ENCODE measurements around the gene SBNO1.

The SBNO1 gene

GRCh38 chr12:123391546-123392343 is 27.1 kb upstream of the SBNO1 start:
- no peak overlapping the region for H3K4me3 ChIP-seq (ENCODE audit: low read length)
- DNase-seq (ENCODE audit: low read depth) = no peak
- TF ChIP-seq, protein P1, sequence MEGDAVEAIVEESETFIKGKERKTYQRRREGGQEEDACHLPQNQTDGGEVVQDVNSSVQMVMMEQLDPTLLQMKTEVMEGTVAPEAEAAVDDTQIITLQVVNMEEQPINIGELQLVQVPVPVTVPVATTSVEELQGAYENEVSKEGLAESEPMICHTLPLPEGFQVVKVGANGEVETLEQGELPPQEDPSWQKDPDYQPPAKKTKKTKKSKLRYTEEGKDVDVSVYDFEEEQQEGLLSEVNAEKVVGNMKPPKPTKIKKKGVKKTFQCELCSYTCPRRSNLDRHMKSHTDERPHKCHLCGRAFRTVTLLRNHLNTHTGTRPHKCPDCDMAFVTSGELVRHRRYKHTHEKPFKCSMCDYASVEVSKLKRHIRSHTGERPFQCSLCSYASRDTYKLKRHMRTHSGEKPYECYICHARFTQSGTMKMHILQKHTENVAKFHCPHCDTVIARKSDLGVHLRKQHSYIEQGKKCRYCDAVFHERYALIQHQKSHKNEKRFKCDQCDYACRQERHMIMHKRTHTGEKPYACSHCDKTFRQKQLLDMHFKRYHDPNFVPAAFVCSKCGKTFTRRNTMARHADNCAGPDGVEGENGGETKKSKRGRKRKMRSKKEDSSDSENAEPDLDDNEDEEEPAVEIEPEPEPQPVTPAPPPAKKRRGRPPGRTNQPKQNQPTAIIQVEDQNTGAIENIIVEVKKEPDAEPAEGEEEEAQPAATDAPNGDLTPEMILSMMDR (conservative IDR thresholded peaks at IDR 0.05; ENCODE audit: low read depth, low read length) = no peak

- TF ChIP-seq, protein P1 (conservative IDR thresholded peaks at IDR 0.05; ENCODE audit: low read depth, low read length) = no peak
- peak overlapping the region; percentile 63 for H3K4me3 ChIP-seq (ENCODE audit: low read length)
- DNase-seq (ENCODE audit: low read depth) = no peak
Measured at GRCh38 chr12:123390498-123391426, 26.1 kb upstream of the SBNO1 start.

GRCh38 chr12:123389560-123390351 is 25.1 kb upstream of the SBNO1 start:
- no peak for DNase-seq (ENCODE audit: low read depth)
- H3K4me3 ChIP-seq (ENCODE audit: low read length) = peak overlapping the region; percentile 63
- TF ChIP-seq, protein P1 (conservative IDR thresholded peaks at IDR 0.05; ENCODE audit: low read depth, low read length) = peak; percentile 8

DNA sequence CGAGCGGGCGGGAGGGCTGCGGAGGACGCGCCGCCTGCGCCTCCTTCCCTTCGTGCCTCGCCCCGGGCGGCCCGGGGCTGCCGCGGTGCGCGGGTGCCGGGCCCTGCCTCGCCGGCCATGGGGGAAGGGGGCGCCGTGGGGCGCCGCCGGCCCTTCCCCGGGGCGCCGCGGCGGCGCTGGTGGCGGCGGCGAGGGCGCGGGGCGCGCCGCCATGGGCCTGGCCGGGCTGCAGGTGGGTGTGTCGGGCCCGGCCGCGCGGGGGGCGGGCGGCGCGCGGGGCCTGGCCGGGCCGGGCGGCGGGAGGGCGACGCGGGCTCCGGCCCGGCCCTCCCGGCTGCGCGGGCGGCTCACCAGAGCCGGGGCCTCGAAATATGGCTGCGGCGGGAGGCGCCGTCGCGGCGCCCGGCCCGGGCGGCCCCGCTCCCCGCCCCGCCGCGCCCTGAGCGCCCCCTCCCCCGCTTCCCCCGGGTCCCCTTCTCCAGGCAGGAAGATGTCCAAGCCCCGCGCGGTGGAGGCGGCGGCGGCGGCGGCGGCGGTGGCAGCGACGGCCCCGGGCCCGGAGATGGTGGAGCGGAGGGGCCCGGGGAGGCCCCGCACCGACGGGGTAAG is 24.4 kb upstream of the SBNO1 start:
- DNase-seq (ENCODE audit: low read depth) = no peak
- TF ChIP-seq, protein P1 (conservative IDR thresholded peaks at IDR 0.05; ENCODE audit: low read depth, low read length) = no peak
- peak overlapping the region; percentile 63 for H3K4me3 ChIP-seq (ENCODE audit: low read length)

DNA sequence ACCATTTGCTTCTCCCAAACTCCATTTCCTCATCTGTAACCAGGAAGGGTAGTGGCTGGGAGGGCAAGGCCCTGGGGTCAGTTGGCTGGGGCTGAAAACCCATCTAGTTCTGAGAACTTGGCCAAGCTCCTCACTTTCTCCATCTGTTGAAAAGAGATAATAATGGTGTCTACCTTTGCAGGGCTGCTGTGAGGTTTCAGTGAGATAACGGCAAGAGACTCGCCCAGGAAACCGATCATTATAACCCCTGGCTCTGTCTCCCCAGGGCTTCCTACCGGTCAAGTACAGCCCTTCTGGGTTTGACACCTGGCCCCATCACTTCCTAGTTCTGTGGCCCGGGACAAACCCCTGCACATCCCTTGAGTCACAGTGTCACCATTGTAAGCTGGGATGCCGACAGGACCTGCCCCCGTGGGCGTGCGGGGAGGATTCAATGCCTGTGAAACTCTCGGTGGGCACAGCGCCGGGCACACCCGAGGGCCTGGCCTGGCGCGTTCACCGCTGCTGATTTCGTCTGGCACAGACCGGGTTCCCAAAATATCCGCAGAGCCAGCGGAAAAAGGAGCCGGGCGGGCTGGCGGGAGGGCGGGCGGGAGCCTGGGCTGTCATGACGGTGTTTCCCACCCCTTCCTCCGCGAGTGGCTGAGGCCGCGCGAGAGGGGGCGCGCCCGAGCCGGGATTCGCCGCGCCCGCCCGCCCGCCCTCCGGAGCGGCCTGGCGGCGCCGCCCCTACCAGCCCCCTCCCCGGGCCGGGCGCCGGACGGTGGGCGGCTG is 23.7 kb upstream of the SBNO1 start:
- no peak for DNase-seq (ENCODE audit: low read depth)
- H3K4me3 ChIP-seq (ENCODE audit: low read length) = peak overlapping the region; percentile 74
- TF ChIP-seq, protein P1 (conservative IDR thresholded peaks at IDR 0.05; ENCODE audit: low read depth, low read length) = no peak

All from retinal pigment epithelial cell (primary cell).